ENCODE data around the gene RNF130. TPM values are rescaled to one million over a fixed set of nuclear protein-coding genes. Genes with fewer than 3 reads are reported as not detected.
A peak's percentile ranks its signal among the peaks of the same experiment; 100 is the strongest.

RNF130 gene
- total and polyA plus RNA-seq, 9 of the 15 experiments (the other 6 are each of a cell fraction or from before 2014, with no cell fraction given): 5.8 to 39.4 (median 27.1) TPM

GRCh38 chr5:180072256-180072548, 643 bp upstream of the RNF130 start:
- no peak for DNase-seq (ENCODE audit: extremely low read depth in 1 of 4, low spot score in 3 of 4)
- ChIA-PET POLR2A (no interaction called here), CTCF (ENCODE audit: low intra/inter-chr PET ratio) (no interaction called here)
- H3K9me1 ChIP-seq (ENCODE audit: control insufficient read depth, insufficient read depth, low read length): peaks cover 3% of the 10 kb centered on the region
- H3K36me3 ChIP-seq (ENCODE audit: control insufficient read depth, insufficient read depth, low read length): no peaks in the 10 kb centered on the region
- in situ Hi-C loops (cut with MboI): no loop called here
- H4K20me1 ChIP-seq (replicated peaks; ENCODE audit: control insufficient read depth, insufficient read depth, low read length): 0 out of 2 replicates have a peak, but pooled peaks cover 8% of the 10 kb centered on the region
- H3K79me2 ChIP-seq (ENCODE audit: control insufficient read depth, insufficient read depth, low read length): peaks cover 34% of the 10 kb centered on the region
- H2AFZ ChIP-seq (ENCODE audit: low read depth, low read length): peak overlapping the region; percentile 99
- peaks cover 4% of the 10 kb centered on the region; the same call in 1 of the 2 replicates for H3K9me3 ChIP-seq (replicated peaks; ENCODE audit: control insufficient read depth, insufficient read depth, low read depth, low read length)
- no peak for ATAC-seq
- peak overlapping the region; percentile 91; the same call in 1 of the 3 replicates for H3K27ac ChIP-seq (ENCODE audit: extremely low read depth, low read depth, low read length)
- no TSS peak for BruUV-seq (replicated peaks)
- 19% methylated on average over 14 of the region's 14 CpGs for WGBS (ENCODE audit: insufficient coverage, low coverage, missing lambda C conversion rate)
- H3K4me1 ChIP-seq (replicated peaks in 1 of 2; ENCODE audit: control insufficient read depth in 2 of 2, insufficient read depth in 2 of 2, low read length in 2 of 2): peaks cover 19 to 31% of the 10 kb centered on the region in 2 experiments
- no peaks in the 10 kb centered on the region for H3K27me3 ChIP-seq (ENCODE audit: control insufficient read depth in 2 of 2, insufficient read depth in 2 of 2, low read length in 2 of 2)
- H3K4me2 ChIP-seq (ENCODE audit: insufficient read depth, low read length): no peak overlapping the region; the same call in 1 of the 2 replicates
- intact Hi-C loops (cut with micrococcal nuclease): loop anchor here (5.0 kb wide), 1 partner anchor 85 kb away; no protein-coding TSS in a partner anchor
- H3K9ac ChIP-seq (ENCODE audit: insufficient read depth in 1 of 2, low read depth in 2 of 2, low read length in 2 of 2): no peak overlapping the region
- FAIRE-seq: no peak
- H3K4me3 ChIP-seq: peak overlapping the region; percentile 59; the same call in 1 of the 2 replicates
- TF ChIP-seq LCOR (CRISPR knock-in tag; IDR thresholded peaks at IDR 0.05): peak; percentile 88; the same call in 1 of the 2 replicates
- 0 out of 2 replicates have a peak, but pooled peaks have one; percentile 37 for TF ChIP-seq SREBF2 (CRISPR knock-in tag; IDR thresholded peaks at IDR 0.05)
- TF ChIP-seq KDM4B (IDR thresholded peaks at IDR 0.05; ENCODE audit: borderline replicate concordance in 2 of 2, low read depth in 1 of 2): no peak
- no peak for TF ChIP-seq RHOXF2B (CRISPR knock-in tag; conservative IDR thresholded peaks at IDR 0.05)
- TF ChIP-seq CAMTA2 (CRISPR knock-in tag; conservative IDR thresholded peaks at IDR 0.05): no peak
- TF ChIP-seq CHD7 (IDR thresholded peaks at IDR 0.05; ENCODE audit: low read depth, low read length): no peak
